CD4-positive, alpha-beta T cell (primary cell): ENCODE measurements around the gene AOC2. TPM values are rescaled to one million over a fixed set of nuclear protein-coding genes. Genes with fewer than 3 reads are reported as not detected.

Experiments used
- ATAC-seq: fragments of 200-7000 bp; cut with Tn5 transposase; one replicate; pipeline ENCODE4 v1.10.0; 2022; ENCODE audit warnings: mild to moderate bottlenecking; ENCODE audit not compliant: poor library complexity
- CTCF ChIA-PET: fragments of 350-600 bp; sonication (Branson Sonifier 250); formaldehyde crosslinking; loops from one replicate; lab custom pipeline; 2021; ENCODE audit warnings: antibody characterized with exemption, inconsistent platforms; lab: Charles Lee
- POLR2A ChIA-PET: fragments of 350-600 bp; sonication (Branson Sonifier 250); formaldehyde crosslinking; loops from one replicate; lab custom pipeline; 2021; ENCODE audit warnings: antibody characterized with exemption, inconsistent platforms; lab: Charles Lee
- DNase-seq, 14 experiments: peaks; one replicate each; pipeline ENCODE4 v3.0.0-alpha.2; 2013 to 2020; ENCODE audit warnings: mixed read lengths in 2 of 14
- H3K27ac ChIP-seq, 2 donors: one replicate each; pipeline versions ENCODE4 v1.5.1 to v1.7.0; 2013; ENCODE audit warnings: low read length in 2 of 2, low read depth in 1 of 2, mild to moderate bottlenecking in 1 of 2
- H3K27me3 ChIP-seq, 2 experiments: 1 replicate in 1 of 2; 2 replicates in 1 of 2; pipeline versions ENCODE4 v1.6.1 to v1.7.0; 2013; ENCODE audit warnings: low read length in 2 of 2, control low read depth in 1 of 2, mild to moderate bottlenecking in 1 of 2, moderate library complexity in 1 of 2; ENCODE audit not compliant: insufficient read depth in 2 of 2, control insufficient read depth in 1 of 2
- H3K36me3 ChIP-seq: one replicate; pipeline ENCODE4 v1.6.1; 2013; ENCODE audit warnings: low read length, control low read depth; ENCODE audit not compliant: insufficient read depth
- H3K4me1 ChIP-seq: one replicate; pipeline ENCODE4 v1.6.1; 2013; ENCODE audit warnings: low read length, control low read depth; ENCODE audit not compliant: insufficient read depth
- H3K4me3 ChIP-seq: one replicate; pipeline ENCODE4 v1.5.1; 2013; ENCODE audit warnings: mild to moderate bottlenecking, low read length, moderate library complexity
- H3K9me3 ChIP-seq, 2 experiments: 1 replicate in 1 of 2; 2 replicates in 1 of 2; pipeline versions ENCODE4 v1.6.1 to v1.7.0; 2013; ENCODE audit warnings: low read length in 2 of 2, mild to moderate bottlenecking in 2 of 2, control low read depth in 1 of 2, moderate library complexity in 1 of 2; ENCODE audit not compliant: control insufficient read depth in 1 of 2, insufficient read depth in 1 of 2
- H3K27ac Mint-ChIP-seq: one replicate; pipeline ENCODE4 v1.8.0; 2020; ENCODE audit warnings: mixed read lengths
- H3K27me3 Mint-ChIP-seq: one replicate; pipeline ENCODE4 v1.8.0; 2021; ENCODE audit warnings: mixed read lengths
- H3K36me3 Mint-ChIP-seq: one replicate; pipeline ENCODE4 v1.8.0; 2021; ENCODE audit warnings: low read depth, mixed read lengths
- H3K4me1 Mint-ChIP-seq: one replicate; pipeline ENCODE4 v1.8.0; 2021; ENCODE audit warnings: low read depth, mixed read lengths
- H3K4me3 Mint-ChIP-seq: one replicate; pipeline ENCODE4 v1.8.0; 2020; ENCODE audit warnings: mild to moderate bottlenecking, mixed read lengths
- H3K9me3 Mint-ChIP-seq: one replicate; pipeline ENCODE4 v1.8.0; 2020; ENCODE audit warnings: mixed read lengths
- CTCF ChIP-seq: fragments of 200-600 bp; IDR thresholded peaks from one replicate; pipeline ENCODE4 v1.8.0; 2022; ENCODE audit warnings: antibody characterized with exemption, mild to moderate bottlenecking
- intact Hi-C, 2 experiments: fragments of 100-400 bp; cut with DNase I in 1 of 2; cut with micrococcal nuclease in 1 of 2; formaldehyde crosslinking; loops; one replicate each; pipeline versions ENCODE4 v1.15.1 to v1.9.0; 2023 to 2025; cut with DNase I, micrococcal nuclease
- total RNA-seq, 174 experiments: library from RNA in 2 of 174; stranded (reverse) in 2 of 174; gene quantifications; one replicate each; pipeline ENCODE4 v1.2.3 and lab custom pipeline; 2021 to 2026

Gene AOC2
- total RNA-seq, 2 experiments from 2014 or later = 2.5 to 2.9 TPM

DNA sequence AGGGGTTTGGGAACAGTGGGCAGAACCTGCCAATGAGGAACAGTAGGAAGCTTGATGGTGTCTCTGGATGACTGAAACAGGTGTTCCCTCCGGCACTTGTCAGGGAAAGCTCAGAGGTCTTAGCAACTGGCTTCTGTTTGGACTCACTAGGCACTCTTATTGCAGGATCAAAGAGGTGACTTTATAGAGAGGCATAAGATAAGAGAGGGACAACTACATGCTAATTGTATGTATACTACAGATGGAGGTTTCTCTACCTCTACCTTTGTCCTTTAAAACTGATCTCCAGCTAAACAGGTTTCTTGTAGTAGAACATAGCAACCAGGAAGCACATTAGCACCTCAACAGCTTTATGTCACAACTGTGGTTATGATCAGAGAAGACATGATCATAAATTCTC lies 38.1 kb upstream of the AOC2 start:
- intact Hi-C loops = no loop called here
- peaks cover 21% of the 10 kb centered on the region for H3K36me3 ChIP-seq
- H3K9me3 ChIP-seq = no peaks in the 10 kb centered on the region
- H3K4me1 Mint-ChIP-seq = no peaks in the 10 kb centered on the region
- H3K4me3 ChIP-seq = no peak overlapping the region
- CTCF ChIA-PET = no interaction called here
- no peak for DNase-seq
- H3K36me3 Mint-ChIP-seq = peaks cover 23% of the 10 kb centered on the region
- H3K27me3 ChIP-seq = no peaks in the 10 kb centered on the region
- H3K27me3 Mint-ChIP-seq = no peaks in the 10 kb centered on the region
- H3K27ac ChIP-seq = no peak overlapping the region
- no peak overlapping the region for H3K4me3 Mint-ChIP-seq
- no peak overlapping the region for H3K27ac Mint-ChIP-seq
- TF ChIP-seq CTCF = no peak
- H3K9me3 Mint-ChIP-seq = no peaks in the 10 kb centered on the region
- POLR2A ChIA-PET = no interaction called here
- H3K4me1 ChIP-seq = no peaks in the 10 kb centered on the region
- no peak for ATAC-seq

DNA sequence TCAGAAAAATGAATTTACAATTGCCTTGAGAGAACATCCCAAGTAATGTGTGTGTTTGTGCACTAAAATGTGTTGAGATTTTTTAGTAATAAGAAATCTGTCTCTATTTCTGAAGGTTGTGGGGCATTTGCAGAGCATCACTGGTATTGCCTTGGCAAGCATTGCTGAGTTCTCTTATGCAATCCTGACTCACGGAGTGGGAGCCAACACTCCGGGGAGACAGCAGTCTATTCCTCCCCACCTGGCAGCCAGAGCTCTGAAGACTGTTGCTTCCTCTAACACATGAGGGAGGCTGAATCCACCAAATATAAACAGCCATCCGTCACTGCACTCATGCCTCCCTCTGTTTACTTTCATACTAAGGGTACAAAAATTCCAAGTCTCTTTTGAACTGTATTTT lies 35.1 kb upstream of the AOC2 start:
- Mint-ChIP-seq H3K4me1 (no peaks in the 10 kb centered on the region), H3K27ac (no peak overlapping the region)

GRCh38 chr17:42814633-42815399 lies 29.6 kb upstream of the AOC2 start:
- H3K36me3 Mint-ChIP-seq = peaks cover 82% of the 10 kb centered on the region
- no peaks in the 10 kb centered on the region for H3K27me3 ChIP-seq
- no peak overlapping the region for H3K27ac Mint-ChIP-seq
- H3K27ac ChIP-seq = no peak overlapping the region
- intact Hi-C loops = no loop called here
- ChIA-PET POLR2A (interaction anchor here (0.6 to 1.6 kb wide), 2 partner anchors 9 to 75 kb away, joined by 4 to 5 read pairs; partner anchors contain the start of gene BECN1), CTCF (interaction anchor here (1.1 kb wide), 1 partner anchor 9 kb away, joined by 5 read pairs; the partner anchor contains the start of gene BECN1)
- DNase-seq = no peak
- H3K4me3 Mint-ChIP-seq = no peak overlapping the region
- no peak for ATAC-seq
- no peaks in the 10 kb centered on the region for H3K27me3 Mint-ChIP-seq
- H3K4me3 ChIP-seq = no peak overlapping the region
- no peak for TF ChIP-seq CTCF
- no peaks in the 10 kb centered on the region for H3K4me1 ChIP-seq
- no peaks in the 10 kb centered on the region for H3K9me3 ChIP-seq
- peaks cover 83% of the 10 kb centered on the region for H3K36me3 ChIP-seq
- H3K9me3 Mint-ChIP-seq = no peaks in the 10 kb centered on the region
- peaks cover 2% of the 10 kb centered on the region for H3K4me1 Mint-ChIP-seq

More for the DNA sequence above, 35.1 kb upstream of the AOC2 start:
- no peak for TF ChIP-seq CTCF
- Histone ChIP-seq H3K4me1 (no peaks in the 10 kb centered on the region), H3K9me3 (no peaks in the 10 kb centered on the region), H3K4me3 (no peak overlapping the region), H3K27ac (no peak overlapping the region), H3K36me3 (peaks cover 36% of the 10 kb centered on the region), H3K27me3 (no peaks in the 10 kb centered on the region)
- DNase-seq = no peak
- ChIA-PET POLR2A (no interaction called here), CTCF (interaction anchor here (0.8 kb wide), 1 partner anchor 71 kb away, joined by 3 read pairs; no protein-coding TSS in a partner anchor)
- Mint-ChIP-seq H3K9me3 (no peaks in the 10 kb centered on the region), H3K4me3 (no peak overlapping the region), H3K36me3 (peaks cover 42% of the 10 kb centered on the region), H3K27me3 (no peaks in the 10 kb centered on the region)
- no peak for ATAC-seq
- intact Hi-C loops = no loop called here
